ENCODE data around the gene TRABD2A. TPM values are rescaled to one million over a fixed set of nuclear protein-coding genes. Genes with fewer than 3 reads are reported as not detected.

TRABD2A gene
- total RNA-seq, 1 experiment from 2014 or later = 1.7 TPM

GRCh38 chr2:84911135-84911678, 30.3 kb upstream of the TRABD2A start:
- no peak overlapping the region for H2AFZ ChIP-seq (ENCODE audit: low read length)
- no peaks in the 10 kb centered on the region for H3K27me3 ChIP-seq (ENCODE audit: insufficient read depth, low read length)
- H4K5ac ChIP-seq (ENCODE audit: insufficient read length, low read depth, low read length) = no peak overlapping the region
- no peak overlapping the region for H3K27ac ChIP-seq (ENCODE audit: insufficient read length, low read depth, low read length)
- Mint-ChIP-seq H3K27ac (no peak overlapping the region), H3K9me3 (peaks cover 8 to 9% of the 10 kb centered on the region in 2 experiments), H3K4me3 (no peak overlapping the region), H3K4me1 (peaks cover 12 to 18% of the 10 kb centered on the region in 2 experiments), H3K36me3 (ENCODE audit: insufficient read depth in 1 of 3, low read depth in 3 of 3) (peaks cover 18 to 25% (median 21%) of the 10 kb centered on the region in 3 experiments), H3K27me3 (ENCODE audit: low read depth) (no peaks in the 10 kb centered on the region)
- no peak overlapping the region for H3K9ac ChIP-seq (ENCODE audit: extremely low read depth, insufficient read length, low read length)
- no peak overlapping the region for H3K4me2 ChIP-seq (ENCODE audit: insufficient read depth, insufficient read length, low read length)
- H4K8ac ChIP-seq (replicated peaks; ENCODE audit: insufficient read length, low read depth, low read length) = no peak overlapping the region
- no peak overlapping the region for H3K4ac ChIP-seq (ENCODE audit: low read depth, low read length)
- H3K9me3 ChIP-seq (ENCODE audit: control insufficient read depth, low read depth, low read length) = no peaks in the 10 kb centered on the region
- DNase-seq = no peak
- no peaks in the 10 kb centered on the region for H4K20me1 ChIP-seq (ENCODE audit: control insufficient read depth, insufficient read depth, insufficient read length)
- TF ChIP-seq, protein P1, sequence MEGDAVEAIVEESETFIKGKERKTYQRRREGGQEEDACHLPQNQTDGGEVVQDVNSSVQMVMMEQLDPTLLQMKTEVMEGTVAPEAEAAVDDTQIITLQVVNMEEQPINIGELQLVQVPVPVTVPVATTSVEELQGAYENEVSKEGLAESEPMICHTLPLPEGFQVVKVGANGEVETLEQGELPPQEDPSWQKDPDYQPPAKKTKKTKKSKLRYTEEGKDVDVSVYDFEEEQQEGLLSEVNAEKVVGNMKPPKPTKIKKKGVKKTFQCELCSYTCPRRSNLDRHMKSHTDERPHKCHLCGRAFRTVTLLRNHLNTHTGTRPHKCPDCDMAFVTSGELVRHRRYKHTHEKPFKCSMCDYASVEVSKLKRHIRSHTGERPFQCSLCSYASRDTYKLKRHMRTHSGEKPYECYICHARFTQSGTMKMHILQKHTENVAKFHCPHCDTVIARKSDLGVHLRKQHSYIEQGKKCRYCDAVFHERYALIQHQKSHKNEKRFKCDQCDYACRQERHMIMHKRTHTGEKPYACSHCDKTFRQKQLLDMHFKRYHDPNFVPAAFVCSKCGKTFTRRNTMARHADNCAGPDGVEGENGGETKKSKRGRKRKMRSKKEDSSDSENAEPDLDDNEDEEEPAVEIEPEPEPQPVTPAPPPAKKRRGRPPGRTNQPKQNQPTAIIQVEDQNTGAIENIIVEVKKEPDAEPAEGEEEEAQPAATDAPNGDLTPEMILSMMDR (conservative IDR thresholded peaks at IDR 0.05) = no peak
- no peak overlapping the region for H3K56ac ChIP-seq (ENCODE audit: insufficient read length, low read depth, low read length)
- no CpG with 5 or more reads among the region's 5 CpGs for WGBS (ENCODE audit: extremely low coverage, insufficient read length, low lambda C conversion rate)
- no peak overlapping the region for H2AK5ac ChIP-seq (ENCODE audit: insufficient read length, low read length)
- no peaks in the 10 kb centered on the region for H3K4me1 ChIP-seq (ENCODE audit: insufficient read depth, low read length)
- no peak overlapping the region for H2BK20ac ChIP-seq (ENCODE audit: low read depth, low read length, poor library complexity, severe bottlenecking)
- H3K23me2 ChIP-seq (ENCODE audit: insufficient read length, low read depth, low read length, poor library complexity, severe bottlenecking) = peaks cover 6% of the 10 kb centered on the region
- H3K14ac ChIP-seq (ENCODE audit: insufficient read depth, low read length) = no peak overlapping the region
- H3K79me2 ChIP-seq (ENCODE audit: insufficient read depth, low read length) = no peaks in the 10 kb centered on the region
- no peak overlapping the region for H3K23ac ChIP-seq (ENCODE audit: insufficient read length, low read depth, low read length)
- no peak overlapping the region for H3T11ph ChIP-seq (ENCODE audit: low read length)
- no peak overlapping the region for H2BK12ac ChIP-seq (ENCODE audit: insufficient read length, low read depth, low read length)
- H4K91ac ChIP-seq (ENCODE audit: insufficient read length, low read depth, low read length) = no peak overlapping the region
- H2BK120ac ChIP-seq (ENCODE audit: low read depth, low read length, poor library complexity, severe bottlenecking) = no peak overlapping the region
- no peak overlapping the region for H3K18ac ChIP-seq (ENCODE audit: insufficient read length, low read depth, low read length)
- no peak overlapping the region for H2BK5ac ChIP-seq (ENCODE audit: insufficient read length, low read length)
- H3K79me1 ChIP-seq (ENCODE audit: insufficient read depth, low read depth, low read length, poor library complexity, severe bottlenecking) = no peaks in the 10 kb centered on the region
- no peak overlapping the region for H2BK15ac ChIP-seq (ENCODE audit: low read depth, low read length)
